ENCODE data around the gene CAMTA1. TPM values are rescaled to one million over a fixed set of nuclear protein-coding genes. Genes with fewer than 3 reads are reported as not detected.

Gene CAMTA1
- total and polyA plus RNA-seq, 4 donors = 18.0 to 93.5 (median 35.8) TPM

DNA sequence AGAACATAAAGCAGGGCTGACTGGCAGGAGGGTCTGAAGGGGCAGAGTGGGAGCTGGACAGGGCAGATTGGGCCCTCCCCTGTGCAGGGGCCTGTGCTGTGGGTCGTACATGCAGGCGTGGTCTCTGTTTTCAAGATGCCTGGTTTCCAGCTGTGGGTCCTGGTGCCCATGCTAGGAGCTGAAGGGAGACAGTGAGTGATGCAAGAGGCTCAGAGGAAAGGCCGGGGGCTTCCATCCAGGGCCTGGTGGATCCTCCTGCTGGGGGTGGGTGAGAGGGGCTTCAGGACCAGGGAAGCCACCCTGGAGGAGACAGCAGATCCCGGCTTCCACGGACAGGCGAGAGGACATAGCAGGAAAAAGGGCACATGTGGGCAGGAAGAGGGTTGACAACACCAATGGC, 636.8 kb downstream of the CAMTA1 start:
- H3K27ac ChIP-seq (ENCODE audit: low read depth in 1 of 2, low read length in 2 of 2) = no peak overlapping the region
- H3K27me3 ChIP-seq (ENCODE audit: control insufficient read depth in 4 of 4, insufficient read depth in 4 of 4, low read length in 3 of 4) = no peaks in the 10 kb centered on the region
- H3K4me3 ChIP-seq (ENCODE audit: low read depth in 1 of 3, low read length in 3 of 3) = no peak overlapping the region
- TF ChIP-seq TAF1 (conservative IDR thresholded peaks at IDR 0.05) = no peak
- no peak for TF ChIP-seq HNF4G (IDR thresholded peaks at IDR 0.05)
- no peak for TF ChIP-seq FOXA2 (IDR thresholded peaks at IDR 0.05)
- TF ChIP-seq, protein P1, sequence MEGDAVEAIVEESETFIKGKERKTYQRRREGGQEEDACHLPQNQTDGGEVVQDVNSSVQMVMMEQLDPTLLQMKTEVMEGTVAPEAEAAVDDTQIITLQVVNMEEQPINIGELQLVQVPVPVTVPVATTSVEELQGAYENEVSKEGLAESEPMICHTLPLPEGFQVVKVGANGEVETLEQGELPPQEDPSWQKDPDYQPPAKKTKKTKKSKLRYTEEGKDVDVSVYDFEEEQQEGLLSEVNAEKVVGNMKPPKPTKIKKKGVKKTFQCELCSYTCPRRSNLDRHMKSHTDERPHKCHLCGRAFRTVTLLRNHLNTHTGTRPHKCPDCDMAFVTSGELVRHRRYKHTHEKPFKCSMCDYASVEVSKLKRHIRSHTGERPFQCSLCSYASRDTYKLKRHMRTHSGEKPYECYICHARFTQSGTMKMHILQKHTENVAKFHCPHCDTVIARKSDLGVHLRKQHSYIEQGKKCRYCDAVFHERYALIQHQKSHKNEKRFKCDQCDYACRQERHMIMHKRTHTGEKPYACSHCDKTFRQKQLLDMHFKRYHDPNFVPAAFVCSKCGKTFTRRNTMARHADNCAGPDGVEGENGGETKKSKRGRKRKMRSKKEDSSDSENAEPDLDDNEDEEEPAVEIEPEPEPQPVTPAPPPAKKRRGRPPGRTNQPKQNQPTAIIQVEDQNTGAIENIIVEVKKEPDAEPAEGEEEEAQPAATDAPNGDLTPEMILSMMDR (IDR thresholded peaks at IDR 0.05; ENCODE audit: low read depth, low read length, missing input control) = no peak
- TF ChIP-seq, protein P2, sequence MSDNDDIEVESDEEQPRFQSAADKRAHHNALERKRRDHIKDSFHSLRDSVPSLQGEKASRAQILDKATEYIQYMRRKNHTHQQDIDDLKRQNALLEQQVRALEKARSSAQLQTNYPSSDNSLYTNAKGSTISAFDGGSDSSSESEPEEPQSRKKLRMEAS (IDR thresholded peaks at IDR 0.05) = no peak
- no peak for TF ChIP-seq HNF4A (conservative IDR thresholded peaks at IDR 0.05)
- no peak for TF ChIP-seq SP1 (IDR thresholded peaks at IDR 0.05)
- TF ChIP-seq RXRA (IDR thresholded peaks at IDR 0.05) = no peak
- TF ChIP-seq EGR1 (IDR thresholded peaks at IDR 0.05; ENCODE audit: low read depth in 2 of 2) = no peak
- no peak for TF ChIP-seq RAD21 (IDR thresholded peaks at IDR 0.05)
- TF ChIP-seq, protein P3, sequence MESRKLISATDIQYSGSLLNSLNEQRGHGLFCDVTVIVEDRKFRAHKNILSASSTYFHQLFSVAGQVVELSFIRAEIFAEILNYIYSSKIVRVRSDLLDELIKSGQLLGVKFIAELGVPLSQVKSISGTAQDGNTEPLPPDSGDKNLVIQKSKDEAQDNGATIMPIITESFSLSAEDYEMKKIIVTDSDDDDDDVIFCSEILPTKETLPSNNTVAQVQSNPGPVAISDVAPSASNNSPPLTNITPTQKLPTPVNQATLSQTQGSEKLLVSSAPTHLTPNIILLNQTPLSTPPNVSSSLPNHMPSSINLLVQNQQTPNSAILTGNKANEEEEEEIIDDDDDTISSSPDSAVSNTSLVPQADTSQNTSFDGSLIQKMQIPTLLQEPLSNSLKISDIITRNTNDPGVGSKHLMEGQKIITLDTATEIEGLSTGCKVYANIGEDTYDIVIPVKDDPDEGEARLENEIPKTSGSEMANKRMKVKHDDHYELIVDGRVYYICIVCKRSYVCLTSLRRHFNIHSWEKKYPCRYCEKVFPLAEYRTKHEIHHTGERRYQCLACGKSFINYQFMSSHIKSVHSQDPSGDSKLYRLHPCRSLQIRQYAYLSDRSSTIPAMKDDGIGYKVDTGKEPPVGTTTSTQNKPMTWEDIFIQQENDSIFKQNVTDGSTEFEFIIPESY (IDR thresholded peaks at IDR 0.05) = no peak
- no peak for TF ChIP-seq JUND (IDR thresholded peaks at IDR 0.05)
- WGBS = 96% methylated on average over 6 of the region's 6 CpGs
- peaks cover 0 to 3% (median 0%) of the 10 kb centered on the region in 4 donors for H3K9me3 ChIP-seq (ENCODE audit: control insufficient read depth in 4 of 4, low read length in 3 of 4)
- no peaks in the 10 kb centered on the region for H3K4me1 ChIP-seq (ENCODE audit: control insufficient read depth in 4 of 4, insufficient read depth in 4 of 4, low read length in 3 of 4)
- no peak for DNase-seq (ENCODE audit: low spot score)
- H3K9ac ChIP-seq (ENCODE audit: low read depth in 1 of 2, low read length in 2 of 2) = no peak overlapping the region
- no peaks in the 10 kb centered on the region for H3K36me3 ChIP-seq (ENCODE audit: control insufficient read depth in 4 of 4, insufficient read depth in 3 of 4, low read depth in 1 of 4, low read length in 3 of 4)

DNA sequence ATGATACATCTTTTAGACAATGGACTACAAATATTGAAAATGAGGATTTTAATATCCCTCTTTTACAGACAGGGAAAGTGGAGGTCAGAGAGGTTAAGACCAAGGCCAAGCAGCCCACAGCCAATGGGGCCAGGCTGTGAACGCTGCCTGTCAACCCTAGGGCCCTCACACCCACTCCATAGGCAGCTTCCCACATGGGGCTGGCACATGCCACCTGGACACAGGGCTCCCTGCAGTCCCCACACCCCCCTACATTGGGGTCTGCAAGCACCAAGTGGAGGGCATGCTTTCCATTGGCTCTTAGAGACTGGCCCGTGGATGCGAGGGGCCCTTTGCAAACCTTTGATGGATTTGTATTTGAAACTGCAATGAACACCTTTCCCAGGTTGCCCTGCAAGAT, 637.3 kb downstream of the CAMTA1 start:
- H3K27ac ChIP-seq (ENCODE audit: low read depth in 1 of 2, low read length in 2 of 2) = no peak overlapping the region

More for the DNA sequence above, 637.3 kb downstream of the CAMTA1 start:
- Histone ChIP-seq H3K9me3 (ENCODE audit: control insufficient read depth in 4 of 4, low read length in 3 of 4) (peaks cover 0 to 3% (median 0%) of the 10 kb centered on the region in 4 donors), H3K4me1 (ENCODE audit: control insufficient read depth in 4 of 4, insufficient read depth in 4 of 4, low read length in 3 of 4) (no peaks in the 10 kb centered on the region), H3K4me3 (ENCODE audit: low read depth in 1 of 3, low read length in 3 of 3) (no peak overlapping the region), H3K9ac (ENCODE audit: low read depth in 1 of 2, low read length in 2 of 2) (no peak overlapping the region), H3K36me3 (ENCODE audit: control insufficient read depth in 4 of 4, insufficient read depth in 3 of 4, low read depth in 1 of 4, low read length in 3 of 4) (no peaks in the 10 kb centered on the region), H3K27me3 (ENCODE audit: control insufficient read depth in 4 of 4, insufficient read depth in 4 of 4, low read length in 3 of 4) (no peaks in the 10 kb centered on the region)
- no peak for DNase-seq (ENCODE audit: low spot score)
- 95% methylated on average over 3 of the region's 3 CpGs for WGBS
- TF ChIP-seq RXRA (IDR thresholded peaks at IDR 0.05) (no peak), GABPA (IDR thresholded peaks at IDR 0.05 in 1 of 2, conservative IDR thresholded peaks at IDR 0.05 in 1 of 2) (no peak), RAD21 (IDR thresholded peaks at IDR 0.05) (no peak), YY1 (IDR thresholded peaks at IDR 0.05) (no peak), FOXA2 (IDR thresholded peaks at IDR 0.05) (no peak), JUND (IDR thresholded peaks at IDR 0.05) (no peak), NR2F2 (IDR thresholded peaks at IDR 0.05) (no peak), FOXA1 (IDR thresholded peaks at IDR 0.05) (no peak), HNF4A (conservative IDR thresholded peaks at IDR 0.05) (no peak), TAF1 (conservative IDR thresholded peaks at IDR 0.05) (no peak)
- TF ChIP-seq, protein P1 (IDR thresholded peaks at IDR 0.05; ENCODE audit: low read depth, low read length, missing input control) = no peak

Measured in liver (tissue), 9 donors.